ENCODE data around the gene NCBP3. TPM values are rescaled to one million over a fixed set of nuclear protein-coding genes. Genes with fewer than 3 reads are reported as not detected.

The NCBP3 gene
- total and polyA plus RNA-seq, 2 of the 4 experiments (the other 2 are of a cell fraction): 10.8 to 13.5 TPM

- no peak for DNase-seq
- Histone ChIP-seq H2BK120ac (ENCODE audit: low read depth, low read length) (no peak overlapping the region), H4K20me1 (ENCODE audit: insufficient read depth, low read length) (no peaks in the 10 kb centered on the region), H4K8ac (ENCODE audit: low read depth in 2 of 2, low read length in 2 of 2) (no peak overlapping the region), H2AK5ac (ENCODE audit: low read depth, low read length) (no peak overlapping the region), H3K27me3 (ENCODE audit: control insufficient read depth, insufficient read depth, low read length) (no peaks in the 10 kb centered on the region), H3K36me3 (ENCODE audit: control insufficient read depth, insufficient read depth, low read length) (peaks cover 50% of the 10 kb centered on the region), H4K5ac (ENCODE audit: low read depth, low read length) (no peak overlapping the region), H2BK20ac (ENCODE audit: low read depth, low read length) (no peak overlapping the region), H2BK5ac (ENCODE audit: low read depth, low read length, poor library complexity, severe bottlenecking) (no peak overlapping the region), H3K56ac (ENCODE audit: extremely low read depth, insufficient read depth, low read length) (no peak overlapping the region), H3K27ac (ENCODE audit: insufficient read depth, low read length) (no peak overlapping the region), H2AK9ac (replicated peaks; ENCODE audit: low read depth, low read length, poor library complexity) (no peak overlapping the region), H2AFZ (replicated peaks; ENCODE audit: low read length, poor library complexity) (no peak overlapping the region), H3K4me1 (ENCODE audit: control insufficient read depth, insufficient read depth, low read length) (no peaks in the 10 kb centered on the region), H3K4me2 (ENCODE audit: low read depth, low read length) (no peak overlapping the region), H3K9me3 (ENCODE audit: control insufficient read depth, insufficient read depth, low read length) (no peaks in the 10 kb centered on the region), H3K23ac (ENCODE audit: low read depth, low read length) (no peak overlapping the region), H2BK15ac (ENCODE audit: low read depth, low read length) (no peak overlapping the region), H4K91ac (ENCODE audit: insufficient read depth, low read depth, low read length) (no peak overlapping the region), H3K9me1 (ENCODE audit: insufficient read depth, low read length) (peaks cover 3% of the 10 kb centered on the region; the same call in 1 of the 2 replicates), H3K14ac (replicated peaks; ENCODE audit: low read depth, low read length) (no peak overlapping the region), H3K79me1 (ENCODE audit: low read depth in 1 of 2, low read length in 2 of 2) (peaks cover 3 to 6% of the 10 kb centered on the region in 2 experiments; a peak in 1 of 4 replicates), H3K4me3 (ENCODE audit: insufficient read depth, low read depth, low read length) (no peak overlapping the region), H3K4ac (ENCODE audit: low read depth, low read length) (no peak overlapping the region), H3K9ac (ENCODE audit: low read depth, low read length) (no peak overlapping the region), H3K18ac (ENCODE audit: low read depth, low read length) (no peak overlapping the region)
- intact Hi-C loops (cut with micrococcal nuclease): no loop called here
- ChIA-PET CTCF (interaction anchor here (0.6 kb wide), 1 partner anchor 188 kb away, joined by 3 read pairs; no protein-coding TSS in a partner anchor), POLR2A (ENCODE audit: unreplicated experiment) (no interaction called here)
- TF ChIP-seq SMC3 (IDR thresholded peaks at IDR 0.05; ENCODE audit: low read depth, low read length): no peak
- TF ChIP-seq CEBPB (IDR thresholded peaks at IDR 0.05; ENCODE audit: low read depth, low read length): no peak
- TF ChIP-seq RAD21 (IDR thresholded peaks at IDR 0.05; ENCODE audit: low read length): no peak
- TF ChIP-seq POLR2A (IDR thresholded peaks at IDR 0.05; ENCODE audit: low read depth, low read length): no peak
- no peak for TF ChIP-seq CTCF (conservative IDR thresholded peaks at IDR 0.05; ENCODE audit: low read depth, low read length)
- TF ChIP-seq FOS (IDR thresholded peaks at IDR 0.05; ENCODE audit: low read depth, low read length): no peak
- TF ChIP-seq ELK1 (IDR thresholded peaks at IDR 0.05; ENCODE audit: borderline replicate concordance, low read depth, low read length): no peak
- ATAC-seq (ENCODE audit: low read depth): no peak
- dilution Hi-C loops (cut with HindIII; ENCODE audit: low sequenced_read_pairs, unreplicated experiment): no loop called here
- WGBS, 2 experiments (ENCODE audit: extremely low coverage in 2 of 2, insufficient read length in 1 of 2): 97% methylated on average over 9 of the region's 13 CpGs; no CpG with 5 or more reads in 1 of the 2 experiments
- in situ Hi-C loops (cut with MboI; ENCODE audit: low sequenced_read_pairs): loop anchor here (25.0 kb wide), 1 partner anchor 777 kb away; no protein-coding TSS in a partner anchor
- BruUV-seq (replicated peaks): no TSS peak
Observed at GRCh38 chr17:3814361-3814760, 31.7 kb downstream of the NCBP3 start.

Measured in IMR-90 (cell line).